Endodermal cell (in vitro differentiated cells): Measurements from ENCODE around the gene SUGCT. TPM values are rescaled to one million over a fixed set of nuclear protein-coding genes. Genes with fewer than 3 reads are reported as not detected.

Experiments used
- DNase-seq: peaks from one replicate; pipeline ENCODE4 v3.0.0-alpha.2; 2017
- H3K27ac ChIP-seq: 2 replicates; pipeline ENCODE4 v1.5.1; 2013; ENCODE audit warnings: mild to moderate bottlenecking, low read depth, low read length, moderate library complexity
- H3K27me3 ChIP-seq: 2 replicates; pipeline ENCODE4 v1.6.1; 2013; ENCODE audit warnings: mild to moderate bottlenecking, low read length, moderate library complexity; ENCODE audit not compliant: insufficient read depth, control insufficient read depth, poor library complexity, severe bottlenecking
- H3K36me3 ChIP-seq: 2 replicates; pipeline ENCODE4 v1.7.0; 2013; ENCODE audit warnings: mild to moderate bottlenecking, low read length, moderate library complexity; ENCODE audit not compliant: control insufficient read depth, insufficient read depth
- H3K4me1 ChIP-seq: one replicate; pipeline ENCODE4 v1.7.0; 2013; ENCODE audit warnings: low read length; ENCODE audit not compliant: control insufficient read depth, insufficient read depth
- H3K4me3 ChIP-seq: 2 replicates; pipeline ENCODE4 v1.5.1; 2013; ENCODE audit warnings: mild to moderate bottlenecking, low read length, moderate library complexity
- H3K9ac ChIP-seq: 2 replicates; pipeline ENCODE4 v1.6.1; 2013; ENCODE audit warnings: mild to moderate bottlenecking, low read length, moderate library complexity; ENCODE audit not compliant: poor library complexity, severe bottlenecking; ENCODE audit errors: extremely low read depth
- H3K9me3 ChIP-seq: 2 replicates; pipeline ENCODE4 v1.6.1; 2013; ENCODE audit warnings: mild to moderate bottlenecking, low read length, moderate library complexity; ENCODE audit not compliant: control insufficient read depth
- H3K27ac Mint-ChIP-seq: 2 replicates; pipeline ENCODE4 v1.8.0; 2020; ENCODE audit warnings: mixed read lengths
- H3K27me3 Mint-ChIP-seq: 2 replicates; pipeline ENCODE4 v1.8.0; 2021; ENCODE audit warnings: mild to moderate bottlenecking, mixed read lengths; ENCODE audit not compliant: insufficient read depth
- H3K36me3 Mint-ChIP-seq: 2 replicates; pipeline ENCODE4 v1.8.0; 2020; ENCODE audit warnings: low read depth, mixed read lengths
- H3K4me1 Mint-ChIP-seq: 2 replicates; pipeline ENCODE4 v1.8.0; 2020; ENCODE audit warnings: mixed read lengths
- H3K4me3 Mint-ChIP-seq: 2 replicates; pipeline ENCODE4 v1.8.0; 2020; ENCODE audit warnings: mild to moderate bottlenecking, moderate library complexity, mixed read lengths
- H3K9me3 Mint-ChIP-seq: 2 replicates; pipeline ENCODE4 v1.8.0; 2020; ENCODE audit warnings: mild to moderate bottlenecking, mixed read lengths
- WGBS, 2 experiments: methylation state at CpG; one replicate each; pipeline versions ENCODE4 v1.1.5 to v1.1.7; 2013; ENCODE audit warnings: missing lambda C conversion rate in 2 of 2, mixed read lengths in 1 of 2; ENCODE audit not compliant: insufficient coverage in 1 of 2, insufficient read length in 1 of 2; 5-methylcytosine and 5-hydroxymethylcytosine counted together
- total RNA-seq, 2 donors: library from RNA; stranded (reverse); fragmentation: NEBNext Ultra II Directional in 1 of 2; extraction: Animal tissue kit (Norgen Biotek cat#: 25700) in 1 of 2; gene quantifications; 2 replicates in 1 of 2; 3 replicates in 1 of 2; pipeline ENCODE4 v1.2.1, GENCODE V29; 2021
- TF ChIP-seq, protein P1 (sequence below): fragments of 200-600 bp; sonication (generic); conservative IDR thresholded peaks from 2 replicates; pipeline ENCODE4 v1.5.0; 2021; ENCODE audit warnings: antibody characterized with exemption, mild to moderate bottlenecking

SUGCT gene
- total RNA-seq, 2 donors from 2014 or later = 3.6 to 3.9 TPM

DNA sequence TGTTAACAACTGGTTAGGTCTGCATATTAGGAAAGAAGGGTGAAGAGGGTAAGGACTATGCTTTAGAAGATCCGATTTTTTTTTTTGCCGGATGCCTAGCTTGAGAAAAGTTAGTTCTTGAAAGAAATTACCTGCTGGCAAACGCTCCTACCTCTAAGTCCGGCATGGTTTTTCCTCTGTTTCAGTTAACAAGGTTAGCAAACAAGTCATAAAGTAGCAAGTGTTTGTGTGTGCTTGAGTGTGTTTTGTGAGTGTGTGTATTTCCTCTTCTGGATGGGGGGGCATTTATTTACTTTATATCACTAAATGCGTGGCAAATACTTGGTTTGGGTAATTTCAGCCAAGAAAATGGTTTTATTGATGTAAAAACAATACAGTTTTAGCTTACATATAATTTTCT, 195.6 kb downstream of the SUGCT start:
- Mint-ChIP-seq H3K4me1 (peaks cover 2% of the 10 kb centered on the region), H3K27me3 (no peaks in the 10 kb centered on the region), H3K4me3 (no peak overlapping the region), H3K36me3 (no peaks in the 10 kb centered on the region), H3K27ac (no peak overlapping the region), H3K9me3 (no peaks in the 10 kb centered on the region)
- WGBS, 2 experiments = 90 to 100% methylated on average over 4 of the region's 5 CpGs
- Histone ChIP-seq H3K9me3 (no peaks in the 10 kb centered on the region), H3K4me1 (no peaks in the 10 kb centered on the region), H3K36me3 (no peaks in the 10 kb centered on the region), H3K27ac (no peak overlapping the region), H3K27me3 (no peaks in the 10 kb centered on the region), H3K9ac (no peak overlapping the region), H3K4me3 (no peak overlapping the region)
- TF ChIP-seq, protein P1, sequence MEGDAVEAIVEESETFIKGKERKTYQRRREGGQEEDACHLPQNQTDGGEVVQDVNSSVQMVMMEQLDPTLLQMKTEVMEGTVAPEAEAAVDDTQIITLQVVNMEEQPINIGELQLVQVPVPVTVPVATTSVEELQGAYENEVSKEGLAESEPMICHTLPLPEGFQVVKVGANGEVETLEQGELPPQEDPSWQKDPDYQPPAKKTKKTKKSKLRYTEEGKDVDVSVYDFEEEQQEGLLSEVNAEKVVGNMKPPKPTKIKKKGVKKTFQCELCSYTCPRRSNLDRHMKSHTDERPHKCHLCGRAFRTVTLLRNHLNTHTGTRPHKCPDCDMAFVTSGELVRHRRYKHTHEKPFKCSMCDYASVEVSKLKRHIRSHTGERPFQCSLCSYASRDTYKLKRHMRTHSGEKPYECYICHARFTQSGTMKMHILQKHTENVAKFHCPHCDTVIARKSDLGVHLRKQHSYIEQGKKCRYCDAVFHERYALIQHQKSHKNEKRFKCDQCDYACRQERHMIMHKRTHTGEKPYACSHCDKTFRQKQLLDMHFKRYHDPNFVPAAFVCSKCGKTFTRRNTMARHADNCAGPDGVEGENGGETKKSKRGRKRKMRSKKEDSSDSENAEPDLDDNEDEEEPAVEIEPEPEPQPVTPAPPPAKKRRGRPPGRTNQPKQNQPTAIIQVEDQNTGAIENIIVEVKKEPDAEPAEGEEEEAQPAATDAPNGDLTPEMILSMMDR = no peak
- no peak for DNase-seq

DNA sequence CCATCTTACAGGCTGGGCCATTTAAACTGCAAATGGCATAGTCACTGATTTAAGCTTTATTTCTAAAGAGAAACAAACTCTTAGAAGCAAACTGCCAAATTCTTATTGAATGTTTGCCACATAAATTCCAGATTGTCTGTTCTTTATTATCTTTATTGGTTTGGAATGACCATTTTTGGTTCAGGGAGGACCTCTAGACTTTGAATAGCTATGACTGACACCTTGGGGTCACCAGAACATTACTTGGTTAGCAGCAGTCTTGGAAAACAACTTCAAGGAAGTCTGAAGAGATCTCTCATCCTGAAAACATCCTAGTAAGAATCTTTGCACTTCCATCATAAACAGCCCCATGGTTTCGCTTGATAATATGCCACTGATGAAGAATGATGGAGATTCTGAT, 197.1 kb downstream of the SUGCT start:
- H3K9me3 ChIP-seq = no peaks in the 10 kb centered on the region
- WGBS, 2 experiments = no CpG with 5 or more reads among the region's 1 CpG
- no peaks in the 10 kb centered on the region for H3K27me3 Mint-ChIP-seq
- no peaks in the 10 kb centered on the region for H3K36me3 Mint-ChIP-seq
- H3K27me3 ChIP-seq = no peaks in the 10 kb centered on the region
- H3K27ac ChIP-seq = no peak overlapping the region
- H3K27ac Mint-ChIP-seq = no peak overlapping the region
- H3K4me1 ChIP-seq = no peaks in the 10 kb centered on the region
- no peaks in the 10 kb centered on the region for H3K36me3 ChIP-seq
- no peak for DNase-seq
- H3K4me3 Mint-ChIP-seq = no peak overlapping the region
- peaks cover 2% of the 10 kb centered on the region for H3K9me3 Mint-ChIP-seq
- peaks cover 2% of the 10 kb centered on the region for H3K4me1 Mint-ChIP-seq
- TF ChIP-seq, protein P1 = no peak
- no peak overlapping the region for H3K4me3 ChIP-seq
- H3K9ac ChIP-seq = no peak overlapping the region

DNA sequence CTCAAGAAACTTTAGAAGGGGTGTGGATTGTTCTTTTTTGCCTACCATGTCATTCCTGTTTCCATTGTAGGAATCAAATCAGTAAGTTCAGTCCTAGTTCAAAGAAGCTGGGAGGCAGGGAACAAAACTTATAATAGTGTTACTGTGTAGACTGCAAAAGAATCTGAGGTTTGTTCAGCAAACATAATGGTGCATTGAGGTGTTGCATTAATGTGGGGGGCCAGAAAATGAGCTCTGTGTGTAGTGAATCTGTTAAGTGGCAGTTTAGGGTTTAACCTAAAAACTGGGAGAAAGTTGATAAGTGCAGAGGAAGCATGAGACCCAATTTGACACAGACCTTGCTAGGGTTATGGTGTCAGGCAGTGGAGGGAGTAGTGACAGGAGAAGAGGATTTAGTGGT, 197.7 kb downstream of the SUGCT start:
- peaks cover 2% of the 10 kb centered on the region for H3K4me1 Mint-ChIP-seq
- TF ChIP-seq, protein P1 = no peak
- H3K9me3 Mint-ChIP-seq = peaks cover 8% of the 10 kb centered on the region
- Histone ChIP-seq H3K27ac (no peak overlapping the region), H3K4me1 (no peaks in the 10 kb centered on the region), H3K4me3 (no peak overlapping the region), H3K36me3 (no peaks in the 10 kb centered on the region), H3K9me3 (no peaks in the 10 kb centered on the region), H3K9ac (no peak overlapping the region), H3K27me3 (no peaks in the 10 kb centered on the region)
- H3K4me3 Mint-ChIP-seq = no peak overlapping the region
- H3K27me3 Mint-ChIP-seq = no peaks in the 10 kb centered on the region
- no peaks in the 10 kb centered on the region for H3K36me3 Mint-ChIP-seq
- no peak overlapping the region for H3K27ac Mint-ChIP-seq
- DNase-seq = no peak
